GM20431 (cell line): ENCODE data around the gene CMTM6.
"Not testable (repeated sequence)": the region's sequence is repeated elsewhere in the genome, so short reads cannot be mapped to it uniquely, and the experiment has no call there.

Experiments
- in situ Hi-C: fragments of 300-500 bp; cut with MseI, MboI; formaldehyde crosslinking; loops from one replicate; pipeline ENCODE4 v1.15.0; 2020; ENCODE audit warnings: low sequenced_read_pairs; ENCODE audit not compliant: unreplicated experiment

CMTM6 gene

GRCh38 chr3:32452009-32452408 is 50.6 kb downstream of the CMTM6 start:
- in situ Hi-C loops = no loop called here

- in situ Hi-C loops = no loop called here
These were observed 51.5 kb downstream of the CMTM6 start for GRCh38 chr3:32450992-32451659.

- in situ Hi-C loops = no loop called here
These were observed 52.2 kb downstream of the CMTM6 start for GRCh38 chr3:32450426-32450825.

GRCh38 chr3:32449691-32450090 is 53.0 kb downstream of the CMTM6 start:
- in situ Hi-C loops = no loop called here

GRCh38 chr3:32448686-32449474 is 53.8 kb downstream of the CMTM6 start:
- in situ Hi-C loops = no loop called here

- in situ Hi-C loops = no loop called here
These were observed 54.7 kb downstream of the CMTM6 start for GRCh38 chr3:32447865-32448400.

GRCh38 chr3:32443478-32443877 is 59.2 kb downstream of the CMTM6 start:
- in situ Hi-C loops = no loop called here

GRCh38 chr3:32442766-32443165 is 59.9 kb downstream of the CMTM6 start:
- in situ Hi-C loops = no loop called here

GRCh38 chr3:32440611-32441350 is 61.9 kb downstream of the CMTM6 start:
- in situ Hi-C loops = no loop called here

GRCh38 chr3:32439421-32439820 is 63.2 kb downstream of the CMTM6 start:
- in situ Hi-C loops = not testable (repeated sequence)

- in situ Hi-C loops = no loop called here
These were observed 63.9 kb downstream of the CMTM6 start for GRCh38 chr3:32438596-32439344.

GRCh38 chr3:32437896-32438295 is 64.8 kb downstream of the CMTM6 start:
- in situ Hi-C loops = no loop called here

- in situ Hi-C loops = no loop called here
These were observed 65.8 kb downstream of the CMTM6 start for GRCh38 chr3:32436816-32437189.

- in situ Hi-C loops = no loop called here
These were observed 66.5 kb downstream of the CMTM6 start for GRCh38 chr3:32435911-32436815.

- in situ Hi-C loops = no loop called here
These were observed 68.4 kb downstream of the CMTM6 start for GRCh38 chr3:32434206-32434605.

GRCh38 chr3:32432711-32433530 is 69.7 kb downstream of the CMTM6 start:
- in situ Hi-C loops = no loop called here

GRCh38 chr3:32432045-32432710 is 70.5 kb downstream of the CMTM6 start:
- in situ Hi-C loops = no loop called here

- in situ Hi-C loops = no loop called here
These were observed 71.2 kb downstream of the CMTM6 start for GRCh38 chr3:32431481-32431880.
